Type B pancreatic cell (in vitro differentiated cells): ENCODE measurements around the gene BAZ1B. TPM values are rescaled to one million over a fixed set of nuclear protein-coding genes. Genes with fewer than 3 reads are reported as not detected.
"Not testable (repeated sequence)": the region's sequence is repeated elsewhere in the genome, so short reads cannot be mapped to it uniquely, and the experiment has no call there.

Experiments
- DNase-seq: peaks from one replicate; pipeline ENCODE4 v3.0.0; 2021; ENCODE audit warnings: mixed read lengths; ENCODE audit not compliant: unreplicated experiment; ENCODE audit errors: extremely low spot score
- H3K27ac Mint-ChIP-seq: 2 replicates; pipeline ENCODE4 v1.8.0; 2021; ENCODE audit warnings: mild to moderate bottlenecking, mixed read lengths
- H3K27me3 Mint-ChIP-seq: 2 replicates; pipeline ENCODE4 v1.8.0; 2021; ENCODE audit warnings: mixed read lengths
- H3K36me3 Mint-ChIP-seq: 2 replicates; pipeline ENCODE4 v1.8.0; 2021; ENCODE audit warnings: mixed read lengths
- H3K4me1 Mint-ChIP-seq: one replicate; pipeline ENCODE4 v1.8.0; 2021; ENCODE audit warnings: mixed read lengths; ENCODE audit not compliant: unreplicated experiment
- H3K4me3 Mint-ChIP-seq: 2 replicates; pipeline ENCODE4 v1.8.0; 2021; ENCODE audit warnings: mild to moderate bottlenecking, mixed read lengths
- H3K9me3 Mint-ChIP-seq: 2 replicates; pipeline ENCODE4 v1.8.0; 2021; ENCODE audit warnings: mixed read lengths
- total RNA-seq: library from RNA; stranded (reverse); gene quantifications from 2 replicates; pipeline ENCODE4 v1.2.1, GENCODE V29; 2021; ENCODE audit warnings: low replicate concordance
- TF ChIP-seq, protein P1 (sequence below): fragments of 200-600 bp; sonication (generic); conservative IDR thresholded peaks from 2 replicates; pipeline ENCODE4 v1.5.0; 2021; ENCODE audit warnings: antibody characterized with exemption, mild to moderate bottlenecking

The BAZ1B gene
- total RNA-seq, 1 donor from 2014 or later, result 86.8 TPM

DNA sequence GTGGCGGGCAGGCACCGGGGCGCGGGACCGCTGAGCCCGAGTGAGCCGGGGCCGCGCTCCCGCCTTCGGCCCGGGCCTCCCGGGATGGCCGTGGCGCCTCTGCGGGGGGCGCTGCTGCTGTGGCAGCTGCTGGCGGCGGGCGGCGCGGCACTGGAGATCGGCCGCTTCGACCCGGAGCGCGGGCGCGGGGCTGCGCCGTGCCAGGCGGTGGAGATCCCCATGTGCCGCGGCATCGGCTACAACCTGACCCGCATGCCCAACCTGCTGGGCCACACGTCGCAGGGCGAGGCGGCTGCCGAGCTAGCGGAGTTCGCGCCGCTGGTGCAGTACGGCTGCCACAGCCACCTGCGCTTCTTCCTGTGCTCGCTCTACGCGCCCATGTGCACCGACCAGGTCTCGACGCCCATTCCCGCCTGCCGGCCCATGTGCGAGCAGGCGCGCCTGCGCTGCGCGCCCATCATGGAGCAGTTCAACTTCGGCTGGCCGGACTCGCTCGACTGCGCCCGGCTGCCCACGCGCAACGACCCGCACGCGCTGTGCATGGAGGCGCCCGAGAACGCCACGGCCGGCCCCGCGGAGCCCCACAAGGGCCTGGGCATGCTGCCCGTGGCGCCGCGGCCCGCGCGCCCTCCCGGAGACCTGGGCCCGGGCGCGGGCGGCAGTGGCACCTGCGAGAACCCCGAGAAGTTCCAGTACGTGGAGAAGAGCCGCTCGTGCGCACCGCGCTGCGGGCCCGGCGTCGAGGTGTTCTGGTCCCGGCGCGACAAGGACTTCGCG is 88.0 kb downstream of the BAZ1B start:
- H3K27me3 Mint-ChIP-seq, result peaks cover 5% of the 10 kb centered on the region
- H3K9me3 Mint-ChIP-seq, result no peaks in the 10 kb centered on the region
- TF ChIP-seq, protein P1, sequence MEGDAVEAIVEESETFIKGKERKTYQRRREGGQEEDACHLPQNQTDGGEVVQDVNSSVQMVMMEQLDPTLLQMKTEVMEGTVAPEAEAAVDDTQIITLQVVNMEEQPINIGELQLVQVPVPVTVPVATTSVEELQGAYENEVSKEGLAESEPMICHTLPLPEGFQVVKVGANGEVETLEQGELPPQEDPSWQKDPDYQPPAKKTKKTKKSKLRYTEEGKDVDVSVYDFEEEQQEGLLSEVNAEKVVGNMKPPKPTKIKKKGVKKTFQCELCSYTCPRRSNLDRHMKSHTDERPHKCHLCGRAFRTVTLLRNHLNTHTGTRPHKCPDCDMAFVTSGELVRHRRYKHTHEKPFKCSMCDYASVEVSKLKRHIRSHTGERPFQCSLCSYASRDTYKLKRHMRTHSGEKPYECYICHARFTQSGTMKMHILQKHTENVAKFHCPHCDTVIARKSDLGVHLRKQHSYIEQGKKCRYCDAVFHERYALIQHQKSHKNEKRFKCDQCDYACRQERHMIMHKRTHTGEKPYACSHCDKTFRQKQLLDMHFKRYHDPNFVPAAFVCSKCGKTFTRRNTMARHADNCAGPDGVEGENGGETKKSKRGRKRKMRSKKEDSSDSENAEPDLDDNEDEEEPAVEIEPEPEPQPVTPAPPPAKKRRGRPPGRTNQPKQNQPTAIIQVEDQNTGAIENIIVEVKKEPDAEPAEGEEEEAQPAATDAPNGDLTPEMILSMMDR, result no peak
- H3K27ac Mint-ChIP-seq, result no peak overlapping the region
- no peaks in the 10 kb centered on the region for H3K36me3 Mint-ChIP-seq
- DNase-seq, result no peak
- H3K4me1 Mint-ChIP-seq, result peaks cover 14% of the 10 kb centered on the region
- H3K4me3 Mint-ChIP-seq, result peak overlapping the region; percentile 82

DNA sequence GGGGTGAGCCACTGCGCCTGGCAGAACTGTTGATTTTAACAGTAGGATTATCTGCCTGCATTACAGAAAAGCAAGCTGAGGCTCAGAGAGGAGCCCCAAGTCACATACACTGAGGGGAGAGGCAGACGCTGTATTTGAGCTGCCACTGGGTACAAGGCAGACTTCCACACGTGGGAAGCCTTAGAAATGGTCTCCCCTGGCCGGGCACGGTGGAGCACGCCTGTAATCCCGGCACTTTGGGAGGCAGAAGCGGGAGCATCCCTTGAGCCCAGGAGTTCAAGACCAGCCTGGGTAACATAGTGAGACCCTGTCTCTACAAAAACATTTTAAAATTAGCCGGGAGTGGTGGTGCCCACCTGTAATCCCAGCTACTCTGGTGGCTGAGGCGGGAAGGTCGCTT is 89.4 kb downstream of the BAZ1B start:
- Mint-ChIP-seq H3K4me1 (peaks cover 14% of the 10 kb centered on the region), H3K9me3 (no peaks in the 10 kb centered on the region), H3K36me3 (no peaks in the 10 kb centered on the region), H3K27ac (no peak overlapping the region), H3K4me3 (peak overlapping the region; percentile 71), H3K27me3 (peaks cover 5% of the 10 kb centered on the region)
- TF ChIP-seq, protein P1, result no peak
- no peak for DNase-seq

DNA sequence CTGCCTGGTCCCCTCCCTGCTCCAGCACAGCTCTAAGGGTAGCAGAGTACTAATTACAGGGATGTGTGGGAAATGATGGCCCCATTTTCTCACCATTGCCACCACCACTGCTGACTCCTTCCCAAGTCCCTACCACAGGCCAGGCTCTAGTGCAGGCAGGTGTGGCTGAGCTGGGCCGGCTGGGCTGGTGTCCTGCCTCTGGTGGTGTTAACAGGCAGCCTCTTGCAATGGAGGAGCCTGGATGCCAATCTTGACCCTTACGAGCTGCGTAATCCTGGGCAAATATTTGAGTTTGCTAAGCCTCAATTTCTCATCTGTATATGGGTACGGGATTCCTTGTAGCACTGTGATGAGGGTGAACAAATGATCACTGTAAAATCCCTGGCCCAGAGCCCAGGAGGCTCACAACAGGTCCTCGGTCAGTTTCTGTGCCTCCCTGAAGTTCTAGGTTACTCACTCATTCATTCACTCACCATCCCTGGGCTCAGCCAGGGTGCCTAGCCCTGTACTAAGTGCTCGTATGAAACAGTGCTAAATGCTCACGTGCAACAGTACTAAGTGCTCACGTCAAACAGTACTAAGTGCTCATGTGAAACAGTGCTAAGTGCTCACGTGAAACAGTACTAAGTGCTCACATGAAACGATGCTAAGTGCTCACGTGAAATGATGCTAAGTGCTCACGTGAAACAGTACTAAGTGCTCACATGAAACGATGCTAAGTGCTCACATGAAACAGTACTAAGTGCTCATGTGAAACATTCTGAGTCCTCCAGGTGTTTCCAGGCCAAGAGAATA is 90.9 kb downstream of the BAZ1B start:
- Mint-ChIP-seq H3K4me3 (peak overlapping the region; percentile 52), H3K27ac (peak overlapping the region; percentile 58), H3K36me3 (no peaks in the 10 kb centered on the region), H3K27me3 (peaks cover 5% of the 10 kb centered on the region), H3K9me3 (no peaks in the 10 kb centered on the region), H3K4me1 (peaks cover 14% of the 10 kb centered on the region)
- DNase-seq, result no peak
- TF ChIP-seq, protein P1, result no peak

DNA sequence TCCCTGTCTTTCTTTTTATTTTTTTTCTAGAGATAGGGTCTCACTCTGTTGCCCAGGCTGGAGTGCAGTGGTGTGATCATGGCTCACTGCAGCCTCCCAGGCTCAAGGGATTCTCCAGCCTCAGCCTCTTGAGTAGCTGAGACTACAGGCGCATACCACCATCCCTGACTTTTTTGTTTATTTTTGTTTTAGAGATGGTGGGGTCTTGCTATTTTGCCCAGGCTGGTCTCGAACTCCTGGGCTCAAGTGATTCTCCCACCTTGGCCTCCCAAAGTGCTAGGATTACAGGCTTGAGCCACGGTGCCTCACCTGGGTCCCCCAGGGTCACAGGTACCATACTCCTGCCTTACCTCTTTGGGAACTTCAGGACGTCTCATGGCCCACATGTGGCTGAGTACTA is 91.6 kb downstream of the BAZ1B start:
- not testable (repeated sequence) for DNase-seq, H3K27ac Mint-ChIP-seq, H3K4me3 Mint-ChIP-seq, H3K4me1 Mint-ChIP-seq, H3K9me3 Mint-ChIP-seq, H3K36me3 Mint-ChIP-seq, H3K27me3 Mint-ChIP-seq

DNA sequence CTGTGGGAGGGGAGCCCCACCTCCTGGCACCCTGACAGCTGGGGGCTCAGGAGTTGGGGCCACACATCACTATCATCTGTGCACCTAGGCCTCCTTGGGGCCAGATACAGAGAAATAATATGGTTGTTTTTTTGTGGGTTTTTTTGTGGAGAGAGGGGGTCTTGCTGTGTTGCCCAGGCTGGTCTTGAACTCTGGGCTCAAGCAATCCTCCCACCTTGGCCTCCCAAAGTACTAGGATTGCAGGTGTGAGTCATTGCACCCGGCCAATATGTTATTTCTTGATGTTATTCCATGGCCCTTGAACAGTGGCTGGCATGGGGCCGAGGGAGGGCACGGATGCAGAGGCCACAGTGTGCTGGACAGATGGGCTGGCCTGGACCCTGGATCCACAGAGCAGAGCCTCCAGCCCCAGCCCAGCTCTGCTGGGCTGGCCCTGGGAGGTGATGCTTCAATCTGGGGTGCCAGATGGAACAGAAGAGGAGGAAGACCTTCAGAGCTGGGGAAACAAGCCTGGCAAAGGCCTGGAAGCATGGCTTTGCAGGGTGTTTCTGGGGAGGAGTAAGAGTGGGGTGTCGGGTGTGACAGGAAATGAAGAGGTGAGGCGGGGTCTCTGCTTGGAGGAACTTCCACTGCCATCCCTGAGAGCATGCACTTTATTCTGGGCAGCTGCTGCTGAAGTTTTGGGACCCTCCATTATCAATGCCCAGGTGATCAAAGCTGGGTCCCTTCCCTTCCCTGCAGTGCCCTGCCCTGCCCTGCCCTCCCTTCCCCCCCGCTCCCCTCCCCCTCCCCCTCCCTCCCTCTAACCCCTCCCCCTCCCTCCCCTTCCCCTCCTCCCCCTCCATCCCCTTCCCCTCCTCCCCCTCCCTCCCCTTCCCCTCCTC is 92.2 kb downstream of the BAZ1B start:
- Mint-ChIP-seq H3K36me3 (no peaks in the 10 kb centered on the region), H3K27me3 (peaks cover 3% of the 10 kb centered on the region), H3K4me3 (no peak overlapping the region), H3K4me1 (peaks cover 9% of the 10 kb centered on the region), H3K27ac (no peak overlapping the region), H3K9me3 (no peaks in the 10 kb centered on the region)
- TF ChIP-seq, protein P1, result no peak
- DNase-seq, result no peak
